Endothelial cell of coronary artery (primary cell): ENCODE data around the gene INSYN2B. TPM values are rescaled to one million over a fixed set of nuclear protein-coding genes. Genes with fewer than 3 reads are reported as not detected.

Experiments
- total RNA-seq: library from RNA; depleted of rRNA; stranded (reverse); fragments of >200 nt; gene quantifications from 2 replicates; pipeline ENCODE4 v1.2.3, GENCODE V29; 2014

Gene INSYN2B
- total RNA-seq: 5.3 and 10.8 TPM in 2 replicates

GRCh38 chr5:169980418-169981053 lies at the start of gene INSYN2B:
Gene INSYN2B (minus strand): TSS chr5:169980495. CDS start chr5:169883898, 96,597 bp downstream.

Other genes starting within 250 kb of the INSYN2B start
- gene FOXI1, start 125.4 kb upstream of the INSYN2B start, total RNA-seq: under 0.01 TPM in 1 of 2 replicates, not detected in the other